ENCODE results near the gene HBE1.

Gene HBE1

DNA sequence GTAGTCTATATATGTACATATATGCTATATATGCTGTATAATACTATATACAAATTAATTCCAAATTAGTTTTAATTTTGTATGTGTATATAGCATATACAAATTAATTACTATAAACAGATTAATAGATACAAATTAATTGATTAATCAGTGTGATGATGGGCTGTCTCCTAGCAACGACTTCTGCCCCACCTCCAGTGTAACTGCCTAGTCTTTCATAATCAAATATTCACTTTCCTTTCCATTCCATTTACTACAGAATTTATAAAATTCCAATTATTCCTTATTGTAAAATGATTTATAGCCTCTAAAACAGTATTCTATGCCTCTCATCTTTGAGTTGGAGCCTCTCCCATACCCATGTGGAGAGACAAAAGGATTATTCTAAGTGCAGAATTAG lies 36.4 kb downstream of the HBE1 start:
- no peak for DNase-seq (ENCODE audit: low spot score)

DNA sequence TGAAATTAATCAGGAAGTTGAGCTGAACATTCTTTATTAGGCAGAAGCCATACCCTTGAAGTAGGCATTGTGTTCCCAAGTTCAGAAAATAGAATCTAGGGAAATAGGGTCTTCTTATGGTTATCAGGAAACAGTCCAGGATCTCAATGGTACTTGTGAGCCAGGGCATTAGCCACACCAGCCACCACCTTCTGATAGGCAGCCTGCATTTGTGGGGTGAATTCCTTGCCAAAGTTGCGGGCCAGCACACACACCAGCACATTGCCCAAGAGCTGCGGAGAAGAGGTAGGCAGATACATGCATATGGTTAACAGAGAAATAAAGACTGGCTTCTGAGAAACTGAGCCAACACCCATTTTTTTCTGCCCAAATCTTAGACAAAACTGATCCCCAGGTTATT lies 36.9 kb downstream of the HBE1 start:
- DNase-seq (ENCODE audit: low spot score), result no peak

DNA sequence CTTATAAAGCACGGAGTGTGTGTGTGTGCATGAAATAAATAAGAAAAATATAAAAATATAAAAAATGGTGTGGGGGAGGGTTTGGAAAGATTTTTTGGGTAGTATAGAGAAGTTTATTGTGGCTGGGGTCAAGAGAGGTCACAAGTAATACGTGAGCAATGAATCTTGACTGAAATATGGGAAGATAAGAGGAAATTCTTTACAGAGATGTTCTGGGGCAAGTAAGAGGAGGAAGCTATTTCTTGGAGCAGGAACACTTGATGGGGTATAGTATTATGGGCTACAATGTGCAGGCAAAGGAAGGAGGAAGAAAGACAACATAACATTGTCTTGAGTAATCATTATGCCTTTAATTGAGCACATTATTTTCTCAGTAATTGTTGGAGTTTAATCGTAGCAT lies 37.6 kb downstream of the HBE1 start:
- DNase-seq (ENCODE audit: low spot score), result no peak

- no peak for DNase-seq (ENCODE audit: low spot score)
These were observed 38.6 kb downstream of the HBE1 start for GRCh38 chr11:5231111-5231510.

DNA sequence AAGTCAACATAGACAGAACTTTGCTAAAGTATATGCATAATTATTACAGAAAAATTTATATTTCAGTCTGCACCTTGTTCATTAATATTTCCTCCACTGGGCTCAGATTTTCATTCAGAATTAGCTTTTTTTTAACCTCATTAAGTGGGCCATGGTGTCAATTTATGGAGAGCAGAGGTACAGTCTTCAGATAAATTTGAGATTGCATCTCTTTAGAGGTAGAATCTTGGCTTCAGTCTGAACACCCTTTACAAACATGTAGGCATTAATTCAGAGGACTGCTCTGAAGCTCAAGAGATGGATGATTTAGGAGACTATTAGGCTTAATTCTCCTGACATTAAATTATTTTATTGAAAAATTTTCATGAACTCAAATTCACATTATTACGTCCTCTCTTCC lies 39.5 kb downstream of the HBE1 start:
- DNase-seq (ENCODE audit: low spot score), result no peak

- DNase-seq (ENCODE audit: low spot score), result no peak
These were observed 39.9 kb downstream of the HBE1 start for GRCh38 chr11:5229796-5230195.

GRCh38 chr11:5229356-5229755 lies 40.4 kb downstream of the HBE1 start:
- no peak for DNase-seq (ENCODE audit: low spot score)

DNA sequence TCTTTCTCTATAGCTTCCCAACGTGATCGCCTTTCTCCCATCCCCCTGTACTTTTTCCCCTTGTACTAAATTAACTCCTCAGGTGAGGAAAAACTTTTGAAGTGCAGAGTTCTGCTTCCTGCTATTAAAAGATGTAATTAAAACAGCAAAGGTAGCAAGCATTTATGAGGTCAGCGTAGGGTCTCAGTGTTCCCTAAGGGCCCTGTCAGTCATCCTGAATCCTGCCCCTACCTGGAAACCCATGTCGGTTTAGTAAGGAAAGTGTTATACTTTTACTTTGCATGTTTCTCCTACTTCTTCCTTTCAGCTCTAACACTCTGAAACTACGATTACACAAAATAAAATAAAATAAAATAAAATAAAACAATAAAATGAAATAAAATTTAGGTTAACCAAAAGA lies 41.6 kb downstream of the HBE1 start:
- no peak for DNase-seq (ENCODE audit: low spot score)

DNA sequence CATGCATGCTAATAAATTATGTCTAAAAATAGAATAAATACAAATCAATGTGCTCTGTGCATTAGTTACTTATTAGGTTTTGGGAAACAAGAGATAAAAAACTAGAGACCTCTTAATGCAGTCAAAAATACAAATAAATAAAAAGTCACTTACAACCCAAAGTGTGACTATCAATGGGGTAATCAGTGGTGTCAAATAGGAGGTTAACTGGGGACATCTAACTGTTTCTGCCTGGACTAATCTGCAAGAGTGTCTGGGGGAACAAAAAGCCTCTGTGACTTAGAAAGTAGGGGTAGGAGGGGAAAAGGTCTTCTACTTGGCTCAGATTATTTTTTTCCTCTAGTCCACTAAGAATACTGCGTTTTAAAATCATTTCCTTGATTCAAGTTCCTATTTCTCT lies 42.1 kb downstream of the HBE1 start:
- no peak for DNase-seq (ENCODE audit: low spot score)

DNA sequence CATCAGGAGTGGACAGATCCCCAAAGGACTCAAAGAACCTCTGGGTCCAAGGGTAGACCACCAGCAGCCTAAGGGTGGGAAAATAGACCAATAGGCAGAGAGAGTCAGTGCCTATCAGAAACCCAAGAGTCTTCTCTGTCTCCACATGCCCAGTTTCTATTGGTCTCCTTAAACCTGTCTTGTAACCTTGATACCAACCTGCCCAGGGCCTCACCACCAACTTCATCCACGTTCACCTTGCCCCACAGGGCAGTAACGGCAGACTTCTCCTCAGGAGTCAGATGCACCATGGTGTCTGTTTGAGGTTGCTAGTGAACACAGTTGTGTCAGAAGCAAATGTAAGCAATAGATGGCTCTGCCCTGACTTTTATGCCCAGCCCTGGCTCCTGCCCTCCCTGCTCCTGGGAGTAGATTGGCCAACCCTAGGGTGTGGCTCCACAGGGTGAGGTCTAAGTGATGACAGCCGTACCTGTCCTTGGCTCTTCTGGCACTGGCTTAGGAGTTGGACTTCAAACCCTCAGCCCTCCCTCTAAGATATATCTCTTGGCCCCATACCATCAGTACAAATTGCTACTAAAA lies 42.9 kb downstream of the HBE1 start, which contains the start of gene HBB:
Gene HBB (minus strand): TSS at position 340 of the 579 bp plus-strand sequence. CDS start 50 bp downstream, at position 290.
- DNase-seq (ENCODE audit: low spot score), result no peak

GRCh38 chr11:5225480-5225871 lies 44.3 kb downstream of the HBE1 start:
- DNase-seq (ENCODE audit: low spot score), result no peak

- no peak for DNase-seq (ENCODE audit: low spot score)
These were observed 44.9 kb downstream of the HBE1 start for GRCh38 chr11:5224538-5225479.

GRCh38 chr11:5223686-5224085 lies 46.1 kb downstream of the HBE1 start:
- no peak for DNase-seq (ENCODE audit: low spot score)

DNA sequence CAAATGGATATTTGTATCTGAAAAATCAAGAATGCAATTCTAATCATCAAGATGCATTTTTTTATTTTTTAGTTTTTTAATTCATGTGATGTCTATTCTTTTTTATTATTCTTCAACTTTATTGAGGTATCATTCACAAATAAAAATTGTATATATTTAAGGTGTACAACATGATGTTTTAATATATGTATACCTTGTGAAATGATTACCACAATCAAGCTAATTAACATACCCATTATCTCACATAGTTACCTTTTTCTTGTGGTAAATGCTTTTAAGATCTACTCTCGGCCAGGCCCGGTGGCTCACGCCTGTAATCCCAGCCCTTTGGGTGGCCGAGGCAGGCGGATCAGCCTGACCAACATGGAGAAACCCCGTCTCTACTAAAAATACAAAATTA lies 46.6 kb downstream of the HBE1 start:
- DNase-seq (ENCODE audit: low spot score), result no peak
